ENCODE data around the gene ABLIM2.

The ABLIM2 gene

GRCh38 chr4:8117278-8117682 is 41.3 kb downstream of the ABLIM2 start:
- no peak for DNase-seq

GRCh38 chr4:8115916-8116315 is 42.7 kb downstream of the ABLIM2 start:
- no peak for DNase-seq

- no peak for DNase-seq
Observed at GRCh38 chr4:8115203-8115520, 43.5 kb downstream of the ABLIM2 start.

GRCh38 chr4:8114456-8115202 is 44.0 kb downstream of the ABLIM2 start:
- no peak for DNase-seq

DNA sequence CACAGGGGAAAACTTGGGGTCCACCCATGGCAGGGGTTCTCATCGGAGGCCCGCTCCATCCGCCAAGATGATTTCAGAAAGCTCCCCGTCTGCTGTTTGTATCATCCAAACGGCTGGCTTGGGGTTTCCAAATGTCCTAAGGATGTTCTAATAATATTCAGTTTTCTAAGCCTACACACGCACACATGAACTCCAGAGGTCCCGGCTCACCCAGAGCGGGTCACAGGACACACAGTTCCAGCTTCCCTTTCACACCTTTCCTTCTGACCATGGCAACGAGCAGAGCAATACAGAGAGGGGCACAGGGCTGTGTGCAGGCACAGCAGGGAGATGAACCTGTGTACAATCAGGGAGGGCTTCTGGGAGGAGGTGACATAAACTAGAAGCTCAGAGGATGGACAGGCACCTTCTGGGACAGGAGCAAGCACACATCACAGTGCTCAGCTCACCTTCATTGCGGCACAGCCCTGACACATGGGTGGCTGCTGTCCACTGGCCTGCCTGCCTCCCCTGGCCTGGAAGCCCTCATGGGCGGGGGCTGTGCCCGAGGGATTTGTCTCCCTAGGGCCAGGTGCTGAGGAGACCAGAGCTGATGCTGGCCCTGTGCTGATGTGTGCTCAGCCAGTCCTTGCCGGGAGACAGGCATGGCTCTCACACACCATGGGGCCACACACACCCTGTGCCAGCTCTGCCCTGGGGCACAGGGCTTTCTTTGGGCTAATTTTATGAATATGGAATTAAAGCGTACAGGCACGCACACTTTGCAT is 44.8 kb downstream of the ABLIM2 start:
- no peak for DNase-seq

GRCh38 chr4:8112672-8113071 is 45.9 kb downstream of the ABLIM2 start:
- no peak for DNase-seq

- no peak for DNase-seq
Observed at GRCh38 chr4:8112036-8112576, 46.5 kb downstream of the ABLIM2 start.

- no peak for DNase-seq
Observed at GRCh38 chr4:8110071-8110986, 48.3 kb downstream of the ABLIM2 start.

DNA sequence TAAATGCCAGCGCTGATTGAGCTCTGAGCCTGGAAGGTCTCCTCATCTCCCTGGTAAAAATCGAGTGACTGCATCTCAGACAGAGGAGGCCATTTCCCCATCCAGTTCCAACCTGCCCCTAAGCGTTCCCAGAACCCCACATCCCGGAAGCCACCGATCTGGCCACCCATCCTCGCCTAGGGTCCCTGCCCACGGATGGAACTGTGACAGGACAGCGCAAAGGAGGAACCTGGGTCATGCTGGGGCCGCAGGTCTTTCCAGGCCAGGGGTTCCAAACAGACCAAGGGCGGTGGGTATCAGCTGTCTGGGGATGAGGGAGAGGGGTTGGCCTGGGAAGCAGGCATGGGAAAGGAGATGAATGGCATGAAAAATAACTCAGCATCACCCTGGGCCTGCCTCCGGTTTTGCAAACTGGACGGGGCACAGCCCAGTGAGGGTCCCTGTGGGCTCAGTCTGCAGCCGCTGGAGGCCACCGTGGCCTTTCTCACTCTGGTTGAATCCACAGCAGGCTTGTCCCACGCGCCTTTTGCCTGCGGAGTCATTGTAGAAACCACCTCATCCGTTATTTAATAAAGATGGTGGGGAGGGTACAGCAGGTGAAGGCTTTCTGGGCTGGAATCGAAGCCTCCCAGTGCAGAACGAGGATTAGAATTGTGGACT is 49.1 kb downstream of the ABLIM2 start:
- no peak for DNase-seq

DNA sequence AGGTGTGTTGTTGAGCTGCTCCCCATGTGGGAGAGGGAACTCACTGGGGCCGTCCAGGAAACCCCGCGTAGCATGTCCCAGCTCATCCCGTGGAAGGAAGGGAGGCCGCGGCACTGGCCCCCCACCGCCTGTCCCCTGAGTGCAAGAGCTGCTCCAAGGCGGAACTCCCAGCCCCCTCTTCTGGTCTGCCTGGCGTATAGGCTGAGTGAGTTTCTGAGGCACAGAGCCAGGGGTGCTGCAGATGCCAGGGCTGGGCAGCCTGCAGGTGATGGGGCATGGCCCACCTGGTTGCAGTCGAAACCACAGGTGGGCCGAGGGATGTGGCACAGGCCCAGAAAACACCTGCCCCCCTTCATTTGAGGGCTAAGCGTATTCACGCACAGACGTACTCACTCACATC is 49.6 kb downstream of the ABLIM2 start:
- DNase-seq: no peak

GRCh38 chr4:8108261-8108660 is 50.4 kb downstream of the ABLIM2 start:
- DNase-seq: no peak

GRCh38 chr4:8107146-8107657 is 51.4 kb downstream of the ABLIM2 start:
- no peak for DNase-seq

DNA sequence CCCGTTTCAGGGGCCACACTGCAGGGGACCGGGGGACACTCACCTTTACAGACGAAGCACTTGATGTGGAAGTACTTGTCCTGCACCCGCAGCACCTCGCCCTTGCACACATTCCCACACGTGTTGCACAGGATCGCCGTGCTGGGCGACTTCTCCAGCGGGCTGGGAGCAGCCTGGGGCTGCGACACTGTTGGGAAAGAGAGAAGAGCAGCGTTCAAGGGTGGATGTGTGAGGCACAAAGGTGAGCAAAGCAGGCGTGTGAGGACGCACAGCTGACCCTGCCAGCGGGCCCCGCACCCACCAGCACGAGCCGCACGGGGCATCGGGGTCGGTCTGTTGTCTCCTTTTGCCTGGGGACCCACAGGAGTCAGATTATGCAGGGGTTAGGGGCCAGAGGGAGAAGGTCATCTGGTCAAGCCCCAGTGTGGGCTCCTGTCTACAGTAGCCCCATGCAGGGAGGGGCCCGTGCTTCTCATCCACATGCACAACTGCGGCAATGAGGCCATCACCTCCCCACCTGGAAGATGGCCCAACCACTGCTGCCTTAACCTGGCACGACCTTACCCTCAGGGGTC is 52.1 kb downstream of the ABLIM2 start:
- no peak for DNase-seq

DNA sequence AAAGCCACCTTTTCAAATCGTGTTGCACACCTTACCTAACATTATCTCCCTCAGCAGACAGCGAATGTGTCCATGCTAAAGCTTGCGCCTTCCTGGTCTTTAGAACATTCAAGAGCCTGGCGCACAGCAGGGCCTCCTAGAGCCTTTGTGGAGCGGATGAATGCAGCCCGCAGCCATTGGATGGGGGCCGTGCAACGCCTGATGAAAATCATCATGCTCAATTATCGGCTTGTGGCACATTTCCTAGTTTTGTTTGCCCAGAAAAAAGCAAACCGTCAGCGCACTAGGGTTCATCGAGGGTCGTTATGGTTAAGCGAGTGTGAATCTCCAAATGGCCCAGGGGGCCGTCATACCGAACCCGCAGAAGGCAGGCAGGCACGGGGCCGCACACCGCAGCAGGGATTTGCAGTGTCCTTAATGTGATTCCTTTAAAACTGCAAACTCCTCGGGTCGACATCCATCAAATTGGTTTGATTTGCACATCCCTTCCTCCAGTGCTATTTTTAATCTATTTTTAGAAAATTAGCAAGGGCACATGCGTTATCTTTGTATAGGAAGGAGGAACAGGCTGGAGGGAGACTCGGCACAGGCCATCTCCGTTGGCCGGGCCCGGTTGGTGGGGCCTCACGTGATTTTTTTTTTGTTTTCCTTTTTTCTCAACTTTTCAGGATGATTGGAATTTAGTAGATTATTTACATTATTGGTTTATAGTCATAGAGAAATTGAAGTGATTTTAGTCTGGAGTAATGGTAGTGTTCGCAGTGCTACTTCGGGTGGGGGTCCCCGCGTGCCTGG is 53.1 kb downstream of the ABLIM2 start:
- no peak for DNase-seq

- DNase-seq: no peak
Observed at GRCh38 chr4:8104491-8105305, 53.9 kb downstream of the ABLIM2 start.

GRCh38 chr4:8103421-8104390 is 54.9 kb downstream of the ABLIM2 start:
- DNase-seq: no peak

DNA sequence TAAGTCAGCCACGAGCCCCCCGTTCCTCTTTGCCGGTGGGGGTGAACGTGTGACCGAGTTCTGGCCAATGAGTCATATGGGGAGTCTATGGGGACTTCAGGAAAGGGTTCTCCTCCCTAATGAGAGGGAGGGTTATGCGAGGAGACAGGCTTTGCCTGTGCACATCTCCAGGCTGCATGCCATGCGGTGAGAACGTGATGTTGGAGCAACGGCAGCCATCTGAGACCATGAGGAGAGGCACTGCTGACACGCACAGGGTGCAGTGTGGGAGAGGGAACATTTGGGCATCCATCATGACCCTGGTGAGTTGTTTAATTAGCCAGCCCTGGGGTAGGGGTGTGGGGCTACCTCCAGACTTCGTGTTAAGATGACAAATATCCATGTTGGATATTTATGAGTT is 55.8 kb downstream of the ABLIM2 start:
- DNase-seq: no peak

GRCh38 chr4:8102076-8102355 is 56.6 kb downstream of the ABLIM2 start:
- DNase-seq: no peak
